Keratinocyte (primary cell): ENCODE measurements around the gene TUBB4B. TPM values are rescaled to one million over a fixed set of nuclear protein-coding genes. Genes with fewer than 3 reads are reported as not detected.

Experiments used
- DNase-seq: peaks from one replicate; pipeline ENCODE4 v3.0.0-alpha.2; 2011; ENCODE audit warnings: low read depth, missing footprints, low spot score
- FAIRE-seq: peaks from 2 replicates; lab custom pipeline; 2011; peaks lifted over from hg19 to GRCh38; lab: Jason Lieb, UNC
- H2AFZ ChIP-seq: 2 replicates; pipeline ENCODE4 v1.6.0; 2012; ENCODE audit warnings: low read length, control low read depth, inconsistent platforms; ENCODE audit not compliant: control insufficient read depth
- H3K27ac ChIP-seq: 2 replicates; pipeline ENCODE4 v1.5.1; 2011; ENCODE audit warnings: low read length; ENCODE audit not compliant: control insufficient read depth, insufficient read depth
- H3K27me3 ChIP-seq: 3 replicates; pipeline ENCODE4 v1.6.0; 2011; ENCODE audit warnings: low read length; ENCODE audit not compliant: control insufficient read depth, insufficient read depth; ENCODE audit errors: extremely low read depth
- H3K36me3 ChIP-seq, 2 experiments: 2 replicates in 1 of 2; 3 replicates in 1 of 2; pipeline ENCODE4 v1.5.1; 2011; ENCODE audit warnings: low read length in 2 of 2, mild to moderate bottlenecking in 1 of 2; ENCODE audit not compliant: control insufficient read depth in 2 of 2, insufficient read depth in 2 of 2; ENCODE audit errors: extremely low read depth in 1 of 2
- H3K4me1 ChIP-seq: 3 replicates; pipeline ENCODE4 v1.5.1; 2011; ENCODE audit warnings: low read length; ENCODE audit not compliant: control insufficient read depth, insufficient read depth; ENCODE audit errors: extremely low read depth
- H3K4me2 ChIP-seq: 3 replicates; pipeline ENCODE4 v1.6.0; 2011; ENCODE audit warnings: low read depth, low read length; ENCODE audit not compliant: control insufficient read depth, insufficient read depth; ENCODE audit errors: extremely low read depth
- H3K4me3 ChIP-seq, 3 experiments: fragments of 200-600 bp in 1 of 3; sonication (generic) in 1 of 3; 2 replicates in 2 of 3; 3 replicates in 1 of 3; pipeline ENCODE4 v1.5.1; 2011 to 2016; ENCODE audit warnings: low read length in 3 of 3, mild to moderate bottlenecking in 3 of 3, control low read depth in 2 of 3, inconsistent platforms in 1 of 3, low read depth in 1 of 3, mixed read lengths in 1 of 3, mixed run types in 1 of 3, moderate library complexity in 1 of 3; ENCODE audit not compliant: control insufficient read depth in 2 of 3, insufficient read depth in 2 of 3; ENCODE audit errors: extremely low read depth in 1 of 3
- H3K79me2 ChIP-seq: 2 replicates; pipeline ENCODE4 v1.6.0; 2012; ENCODE audit warnings: low read length; ENCODE audit not compliant: control insufficient read depth, insufficient read depth
- H3K9ac ChIP-seq: 3 replicates; pipeline ENCODE4 v1.6.0; 2011; ENCODE audit warnings: low read length; ENCODE audit not compliant: control insufficient read depth, insufficient read depth; ENCODE audit errors: extremely low read depth
- H3K9me1 ChIP-seq: 3 replicates; pipeline ENCODE4 v1.6.0; 2011; ENCODE audit warnings: low read length; ENCODE audit not compliant: control insufficient read depth, insufficient read depth; ENCODE audit errors: extremely low read depth
- H3K9me3 ChIP-seq: 2 replicates; pipeline ENCODE4 v1.5.1; 2012; ENCODE audit warnings: low read depth, low read length; ENCODE audit not compliant: control insufficient read depth
- H4K20me1 ChIP-seq: 3 replicates; pipeline ENCODE4 v1.6.0; 2011; ENCODE audit warnings: low read length; ENCODE audit not compliant: control insufficient read depth, insufficient read depth; ENCODE audit errors: extremely low read depth
- EZH2 ChIP-seq: IDR thresholded peaks from one replicate; pipeline ENCODE4 v1.6.1; 2012; ENCODE audit warnings: inconsistent platforms, mild to moderate bottlenecking, low read length, moderate library complexity
- dilution Hi-C: fragments of 300-500 bp; cut with MboI; formaldehyde crosslinking; loops from one replicate; pipeline ENCODE4 v1.7.0; 2020; ENCODE audit warnings: low sequenced_read_pairs; ENCODE audit not compliant: extremely low pct_ligation_motif_present
- polyA plus RNA-seq, 5 experiments: library from polyadenylated mRNA; depleted of rRNA in 3 of 5; stranded (reverse) in 3 of 5; stranded (forward) in 1 of 5; unstranded in 1 of 5; fragments of >200 nt; gene quantifications; 1 replicate in 1 of 5; 2 replicates in 3 of 5; 3 replicates in 1 of 5; pipeline versions ENCODE4 v1.2.1 to v1.2.3, GENCODE V29; 2011 to 2012; ENCODE audit warnings: missing spikeins in 2 of 5, low read depth in 1 of 5, low replicate concordance in 1 of 5
- TF ChIP-seq, protein P1 (sequence below), 3 experiments: IDR thresholded peaks in 1 of 3; conservative IDR thresholded peaks in 1 of 3; optimal IDR thresholded peaks in 1 of 3; 2 replicates in 2 of 3; 3 replicates in 1 of 3; pipeline versions ENCODE3 to v1.5.1; 2011; ENCODE audit warnings: low read length in 3 of 3, mild to moderate bottlenecking in 3 of 3, moderate library complexity in 2 of 3, control low read depth in 1 of 3, inconsistent platforms in 1 of 3; ENCODE audit not compliant: insufficient read depth in 2 of 3; ENCODE audit errors: extremely low read depth in 1 of 3

TUBB4B gene
- polyA plus RNA-seq, 1 donor (not counting 4 experiments of a cell fraction or from before 2014, with no cell fraction given), result 440 TPM

DNA sequence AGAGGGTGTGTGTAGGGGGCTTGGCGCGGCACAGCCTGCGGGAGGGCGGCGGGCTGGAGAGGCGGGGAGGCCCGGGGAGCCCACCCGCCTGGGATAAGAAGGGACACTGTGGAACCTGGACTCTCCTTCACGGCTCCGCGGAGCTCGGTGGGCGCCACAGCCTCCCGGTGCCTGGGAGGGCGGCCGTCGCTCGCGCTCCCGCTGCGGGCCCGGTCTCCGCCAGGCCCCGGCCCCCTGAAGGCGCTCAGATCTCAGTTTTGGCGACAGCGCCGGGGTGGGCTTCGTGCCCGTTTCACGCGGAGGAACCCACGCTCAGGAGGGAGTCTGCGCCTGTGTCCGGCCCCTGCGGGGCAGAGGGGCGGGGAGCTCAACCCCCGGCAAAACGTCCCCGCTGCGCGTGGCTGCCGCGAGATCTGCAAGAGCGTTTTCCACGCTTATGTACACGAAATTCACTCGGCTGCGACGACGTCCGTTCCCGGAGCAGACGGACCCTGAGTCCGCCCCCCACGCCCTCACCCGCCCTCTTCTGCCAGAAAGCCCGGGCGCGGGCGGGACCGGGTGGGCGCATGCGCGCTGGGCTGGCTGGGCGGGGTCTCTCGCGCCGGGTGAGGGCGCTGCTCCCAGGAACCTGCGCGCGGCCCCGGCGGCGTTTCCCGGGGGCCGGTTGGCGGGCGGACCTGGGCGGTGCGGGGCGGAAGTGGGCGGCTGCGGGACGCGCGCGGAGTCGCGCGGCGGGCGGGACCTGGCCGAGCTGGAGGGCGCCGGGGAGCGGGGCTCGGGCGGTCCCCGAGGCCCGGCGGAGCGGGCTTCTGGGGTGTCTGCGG lies 13.7 kb downstream of the TUBB4B start, which contains the start of gene NELFB:
Gene NELFB, plus strand, starts transcription at position 704 of the 824 bp plus-strand sequence.
- Histone ChIP-seq H3K4me3 (peak within 1 kb of the TSS; percentile 81 to 97 (median 84)), H3K9me1 (no peaks in the 10 kb centered on the region), H3K9me3 (no peaks in the 10 kb centered on the region), H3K9ac (peak within 1 kb of the TSS; percentile 83), H3K27ac (peak within 1 kb of the TSS; percentile 58), H4K20me1 (no peaks in the 10 kb centered on the region), H3K4me1 (peaks cover 15% of the 10 kb centered on the region), H3K79me2 (peaks cover 26% of the 10 kb centered on the region), H3K4me2 (peak within 1 kb of the TSS; percentile 93), H3K36me3 (peaks cover 8 to 22% of the 10 kb centered on the region in 2 experiments), H3K27me3 (no peaks in the 10 kb centered on the region), H2AFZ (peak within 1 kb of the TSS; percentile 95)
- no peak for DNase-seq
- TF ChIP-seq EZH2, result no peak
- TF ChIP-seq, protein P1, sequence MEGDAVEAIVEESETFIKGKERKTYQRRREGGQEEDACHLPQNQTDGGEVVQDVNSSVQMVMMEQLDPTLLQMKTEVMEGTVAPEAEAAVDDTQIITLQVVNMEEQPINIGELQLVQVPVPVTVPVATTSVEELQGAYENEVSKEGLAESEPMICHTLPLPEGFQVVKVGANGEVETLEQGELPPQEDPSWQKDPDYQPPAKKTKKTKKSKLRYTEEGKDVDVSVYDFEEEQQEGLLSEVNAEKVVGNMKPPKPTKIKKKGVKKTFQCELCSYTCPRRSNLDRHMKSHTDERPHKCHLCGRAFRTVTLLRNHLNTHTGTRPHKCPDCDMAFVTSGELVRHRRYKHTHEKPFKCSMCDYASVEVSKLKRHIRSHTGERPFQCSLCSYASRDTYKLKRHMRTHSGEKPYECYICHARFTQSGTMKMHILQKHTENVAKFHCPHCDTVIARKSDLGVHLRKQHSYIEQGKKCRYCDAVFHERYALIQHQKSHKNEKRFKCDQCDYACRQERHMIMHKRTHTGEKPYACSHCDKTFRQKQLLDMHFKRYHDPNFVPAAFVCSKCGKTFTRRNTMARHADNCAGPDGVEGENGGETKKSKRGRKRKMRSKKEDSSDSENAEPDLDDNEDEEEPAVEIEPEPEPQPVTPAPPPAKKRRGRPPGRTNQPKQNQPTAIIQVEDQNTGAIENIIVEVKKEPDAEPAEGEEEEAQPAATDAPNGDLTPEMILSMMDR (optimal IDR thresholded peaks at IDR 0.05 in 1 of 3, IDR thresholded peaks at IDR 0.05 in 1 of 3, conservative IDR thresholded peaks at IDR 0.05 in 1 of 3; ENCODE audit: extremely low read depth in 1 of 3, insufficient read depth in 2 of 3, low read length in 3 of 3), result peak in 1 of 3 experiments; percentile 10
- dilution Hi-C loops, result no loop called here
- FAIRE-seq, result no peak

DNA sequence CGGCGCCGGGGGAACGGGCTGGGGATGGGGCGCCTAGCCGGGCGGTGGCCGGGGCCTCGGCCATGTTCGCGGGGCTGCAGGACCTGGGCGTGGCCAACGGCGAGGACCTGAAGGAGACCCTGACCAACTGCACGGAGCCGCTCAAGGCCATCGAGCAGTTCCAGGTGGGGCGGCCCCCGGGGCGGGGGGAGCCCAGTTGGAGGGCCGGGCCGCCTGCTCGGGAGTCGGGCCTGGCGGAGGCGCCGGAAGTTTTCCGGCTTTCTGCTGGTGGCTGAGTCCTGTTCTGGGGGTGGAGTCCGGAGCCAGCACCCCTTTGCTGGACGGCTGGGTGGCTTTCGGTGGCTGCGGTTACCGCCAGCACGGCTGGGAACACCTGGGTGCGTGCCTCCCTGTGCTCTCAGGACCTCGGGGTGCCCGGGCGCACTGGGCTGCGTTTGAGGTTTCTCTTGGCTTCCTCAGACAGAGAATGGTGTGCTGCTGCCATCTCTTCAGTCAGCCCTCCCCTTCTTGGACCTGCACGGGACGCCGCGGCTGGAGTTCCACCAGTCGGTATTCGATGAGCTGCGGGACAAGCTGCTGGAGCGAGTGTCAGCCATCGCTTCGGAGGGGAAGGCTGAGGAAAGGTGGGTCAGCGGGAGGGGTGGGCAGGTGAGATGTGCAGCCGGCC lies 14.5 kb downstream of the TUBB4B start:
- Histone ChIP-seq H3K79me2 (peaks cover 26% of the 10 kb centered on the region), H3K27ac (peak overlapping the region; percentile 58), H2AFZ (peak overlapping the region; percentile 53), H3K9me1 (no peaks in the 10 kb centered on the region), H3K4me3 (peak overlapping the region; percentile 70 to 97 (median 84)), H3K4me1 (peaks cover 15% of the 10 kb centered on the region), H3K9ac (peak overlapping the region; percentile 83), H3K27me3 (no peaks in the 10 kb centered on the region), H3K36me3 (peaks cover 8 to 22% of the 10 kb centered on the region in 2 experiments), H3K9me3 (no peaks in the 10 kb centered on the region), H3K4me2 (peak overlapping the region; percentile 91), H4K20me1 (no peaks in the 10 kb centered on the region)
- DNase-seq (no peak), FAIRE-seq (no peak)
- TF ChIP-seq EZH2, result no peak
- TF ChIP-seq, protein P1 (optimal IDR thresholded peaks at IDR 0.05 in 1 of 3, IDR thresholded peaks at IDR 0.05 in 1 of 3, conservative IDR thresholded peaks at IDR 0.05 in 1 of 3; ENCODE audit: extremely low read depth in 1 of 3, insufficient read depth in 2 of 3, low read length in 3 of 3), result no peak
- dilution Hi-C loops, result no loop called here
